Panc1 (cell line): Measurements from ENCODE around the gene PPFIA4. TPM values are rescaled to one million over a fixed set of nuclear protein-coding genes. Genes with fewer than 3 reads are reported as not detected.

Experiments
- ATAC-seq: fragments of 200-7000 bp; cut with Tn5 transposase; 2 replicates; pipeline ENCODE4 v1.9.1; 2020; ENCODE audit warnings: mild to moderate bottlenecking, moderate library complexity
- BruUV-seq: library from RNA; stranded (reverse); fragments of 400-500 nt; replicated peaks from 2 replicates; lab custom pipeline; 2021; lab: Mats Ljungman, UMichigan
- CTCF ChIA-PET: fragments of 300-600 bp; sonication (Branson Sonifier 250); formaldehyde crosslinking; loops from one replicate; lab custom pipeline; 2022; ENCODE audit warnings: antibody characterized with exemption; lab: Charles Lee
- POLR2A ChIA-PET: fragments of 300-600 bp; sonication (Branson Sonifier 250); formaldehyde crosslinking; loops from one replicate; lab custom pipeline; 2022; ENCODE audit warnings: antibody characterized with exemption; lab: Charles Lee
- DNase-seq: peaks from one replicate; pipeline ENCODE4 v3.0.0-alpha.2; 2010; ENCODE audit warnings: low read depth, low spot score
- H3K27ac ChIP-seq: 2 replicates; pipeline ENCODE4 v1.5.1; 2011; ENCODE audit warnings: mild to moderate bottlenecking, low read length, inconsistent platforms
- H3K27me3 ChIP-seq: fragments of 200-500 bp; sonication (Bioruptor generic); 2 replicates; pipeline ENCODE4 v1.6.0; 2014; ENCODE audit warnings: low read length, inconsistent platforms; ENCODE audit not compliant: control insufficient read depth, insufficient read depth
- H3K36me3 ChIP-seq: fragments of 200-500 bp; sonication (Bioruptor generic); 2 replicates; pipeline ENCODE4 v1.5.1; 2014; ENCODE audit warnings: inconsistent platforms, mild to moderate bottlenecking, low read length, moderate library complexity; ENCODE audit not compliant: control insufficient read depth, insufficient read depth
- H3K4me1 ChIP-seq: 2 replicates; pipeline ENCODE4 v1.5.1; 2011; ENCODE audit warnings: inconsistent platforms, mild to moderate bottlenecking, low read length, moderate library complexity; ENCODE audit not compliant: control insufficient read depth, insufficient read depth
- H3K4me3 ChIP-seq, 2 experiments: 2 replicates each; pipeline ENCODE4 v1.5.1; 2011 to 2012; ENCODE audit warnings: low read depth in 2 of 2, low read length in 2 of 2, mild to moderate bottlenecking in 2 of 2, inconsistent platforms in 1 of 2, moderate library complexity in 1 of 2
- H3K9me3 ChIP-seq: fragments of 200-500 bp; sonication (Bioruptor generic); 2 replicates; pipeline ENCODE4 v1.5.1; 2014; ENCODE audit warnings: low read depth, mild to moderate bottlenecking, inconsistent platforms, low read length, moderate library complexity; ENCODE audit not compliant: control insufficient read depth, insufficient read depth
- POLR2AphosphoS5 ChIP-seq: IDR thresholded peaks from 2 replicates; pipeline ENCODE4 v1.6.1; 2012; ENCODE audit warnings: mild to moderate bottlenecking, low read depth, low read length, moderate library complexity
- SIN3A ChIP-seq: IDR thresholded peaks from 2 replicates; pipeline ENCODE4 v1.6.1; 2012; ENCODE audit warnings: low read depth, mild to moderate bottlenecking, low read length, moderate library complexity, borderline replicate concordance; ENCODE audit not compliant: insufficient read depth
- TCF7L2 ChIP-seq: IDR thresholded peaks from 2 replicates; pipeline ENCODE4 v1.6.1; 2011; ENCODE audit warnings: mild to moderate bottlenecking, low read depth, low read length, inconsistent platforms
- in situ Hi-C: cut with HindIII; loops from 2 replicates; pipeline ENCODE4 v1.10.0; 2016; ENCODE audit warnings: low sequenced_read_pairs, low pct_unique_long_range_greater_than_20kb
- intact Hi-C: fragments of 100-400 bp; cut with micrococcal nuclease; formaldehyde crosslinking; loops from one replicate; pipeline ENCODE4 v1.10.0; 2022; ENCODE audit not compliant: unreplicated experiment
- total RNA-seq: library from RNA; stranded (reverse); gene quantifications from one replicate; pipeline ENCODE4 v1.2.1, GENCODE V29; 2021; ENCODE audit not compliant: unreplicated experiment
- TF ChIP-seq, protein P1 (sequence below), 2 experiments: IDR thresholded peaks; 2 replicates each; pipeline ENCODE4 v1.6.1; 2011 to 2012; ENCODE audit warnings: low read depth in 2 of 2, control low read depth in 1 of 2, low read length in 1 of 2, mild to moderate bottlenecking in 1 of 2, moderate library complexity in 1 of 2; ENCODE audit not compliant: insufficient read depth in 1 of 2
- TF ChIP-seq, protein P2 (sequence below): fragments of 450-650 bp; IDR thresholded peaks from 2 replicates; pipeline ENCODE4 v1.5.1; 2017; ENCODE audit warnings: mild to moderate bottlenecking

The PPFIA4 gene
- total RNA-seq, 1 experiment from 2014 or later, result 1.9 TPM

DNA sequence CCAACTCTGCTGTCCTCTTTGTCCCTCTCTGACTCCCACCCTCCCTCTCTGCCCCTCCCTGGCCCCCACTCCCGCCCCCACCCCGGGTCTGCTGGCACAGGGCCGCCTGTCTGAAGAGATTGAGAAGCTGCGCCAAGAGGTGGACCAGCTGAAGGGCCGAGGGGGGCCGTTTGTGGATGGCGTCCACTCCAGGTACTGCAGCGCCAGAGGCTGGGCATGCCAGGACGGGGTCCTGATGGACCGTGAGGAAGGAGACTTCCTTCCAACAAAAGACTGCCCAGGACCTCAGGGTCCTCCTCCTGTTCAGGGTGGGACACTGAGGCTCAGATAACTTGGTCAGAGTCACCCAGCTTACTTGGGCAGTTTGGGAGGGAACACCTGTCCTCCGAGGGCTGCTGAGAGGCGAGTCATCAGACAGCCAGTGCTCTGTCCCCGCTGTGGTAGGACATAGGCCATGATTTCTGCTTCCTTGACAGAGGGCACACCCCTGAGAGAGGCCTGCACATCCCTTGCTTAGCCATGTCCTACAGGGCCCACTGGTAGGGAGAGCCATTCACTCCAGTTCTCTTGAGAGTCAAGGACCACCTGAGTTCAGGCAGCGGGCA is 23.4 kb downstream of the PPFIA4 start:
- no peak for DNase-seq
- ChIA-PET CTCF (interaction anchor here (0.6 kb wide), 1 partner anchor 11 kb away, joined by 3 read pairs; no protein-coding TSS in a partner anchor), POLR2A (no interaction called here)
- Histone ChIP-seq H3K27ac (no peak overlapping the region), H3K4me3 (no peak overlapping the region), H3K4me1 (no peaks in the 10 kb centered on the region), H3K9me3 (no peaks in the 10 kb centered on the region), H3K36me3 (no peaks in the 10 kb centered on the region), H3K27me3 (no peaks in the 10 kb centered on the region)
- no TSS peak for BruUV-seq
- intact Hi-C loops (no loop called here), in situ Hi-C loops (no loop called here)
- TF ChIP-seq POLR2AphosphoS5 (no peak), SIN3A (no peak), TCF7L2 (no peak)
- TF ChIP-seq, protein P1, sequence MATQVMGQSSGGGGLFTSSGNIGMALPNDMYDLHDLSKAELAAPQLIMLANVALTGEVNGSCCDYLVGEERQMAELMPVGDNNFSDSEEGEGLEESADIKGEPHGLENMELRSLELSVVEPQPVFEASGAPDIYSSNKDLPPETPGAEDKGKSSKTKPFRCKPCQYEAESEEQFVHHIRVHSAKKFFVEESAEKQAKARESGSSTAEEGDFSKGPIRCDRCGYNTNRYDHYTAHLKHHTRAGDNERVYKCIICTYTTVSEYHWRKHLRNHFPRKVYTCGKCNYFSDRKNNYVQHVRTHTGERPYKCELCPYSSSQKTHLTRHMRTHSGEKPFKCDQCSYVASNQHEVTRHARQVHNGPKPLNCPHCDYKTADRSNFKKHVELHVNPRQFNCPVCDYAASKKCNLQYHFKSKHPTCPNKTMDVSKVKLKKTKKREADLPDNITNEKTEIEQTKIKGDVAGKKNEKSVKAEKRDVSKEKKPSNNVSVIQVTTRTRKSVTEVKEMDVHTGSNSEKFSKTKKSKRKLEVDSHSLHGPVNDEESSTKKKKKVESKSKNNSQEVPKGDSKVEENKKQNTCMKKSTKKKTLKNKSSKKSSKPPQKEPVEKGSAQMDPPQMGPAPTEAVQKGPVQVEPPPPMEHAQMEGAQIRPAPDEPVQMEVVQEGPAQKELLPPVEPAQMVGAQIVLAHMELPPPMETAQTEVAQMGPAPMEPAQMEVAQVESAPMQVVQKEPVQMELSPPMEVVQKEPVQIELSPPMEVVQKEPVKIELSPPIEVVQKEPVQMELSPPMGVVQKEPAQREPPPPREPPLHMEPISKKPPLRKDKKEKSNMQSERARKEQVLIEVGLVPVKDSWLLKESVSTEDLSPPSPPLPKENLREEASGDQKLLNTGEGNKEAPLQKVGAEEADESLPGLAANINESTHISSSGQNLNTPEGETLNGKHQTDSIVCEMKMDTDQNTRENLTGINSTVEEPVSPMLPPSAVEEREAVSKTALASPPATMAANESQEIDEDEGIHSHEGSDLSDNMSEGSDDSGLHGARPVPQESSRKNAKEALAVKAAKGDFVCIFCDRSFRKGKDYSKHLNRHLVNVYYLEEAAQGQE (IDR thresholded peaks at IDR 0.05; ENCODE audit: insufficient read depth in 1 of 2, low read depth in 2 of 2, low read length in 1 of 2), result no peak
- TF ChIP-seq, protein P2, sequence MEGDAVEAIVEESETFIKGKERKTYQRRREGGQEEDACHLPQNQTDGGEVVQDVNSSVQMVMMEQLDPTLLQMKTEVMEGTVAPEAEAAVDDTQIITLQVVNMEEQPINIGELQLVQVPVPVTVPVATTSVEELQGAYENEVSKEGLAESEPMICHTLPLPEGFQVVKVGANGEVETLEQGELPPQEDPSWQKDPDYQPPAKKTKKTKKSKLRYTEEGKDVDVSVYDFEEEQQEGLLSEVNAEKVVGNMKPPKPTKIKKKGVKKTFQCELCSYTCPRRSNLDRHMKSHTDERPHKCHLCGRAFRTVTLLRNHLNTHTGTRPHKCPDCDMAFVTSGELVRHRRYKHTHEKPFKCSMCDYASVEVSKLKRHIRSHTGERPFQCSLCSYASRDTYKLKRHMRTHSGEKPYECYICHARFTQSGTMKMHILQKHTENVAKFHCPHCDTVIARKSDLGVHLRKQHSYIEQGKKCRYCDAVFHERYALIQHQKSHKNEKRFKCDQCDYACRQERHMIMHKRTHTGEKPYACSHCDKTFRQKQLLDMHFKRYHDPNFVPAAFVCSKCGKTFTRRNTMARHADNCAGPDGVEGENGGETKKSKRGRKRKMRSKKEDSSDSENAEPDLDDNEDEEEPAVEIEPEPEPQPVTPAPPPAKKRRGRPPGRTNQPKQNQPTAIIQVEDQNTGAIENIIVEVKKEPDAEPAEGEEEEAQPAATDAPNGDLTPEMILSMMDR, result no peak
- no peak for ATAC-seq

DNA sequence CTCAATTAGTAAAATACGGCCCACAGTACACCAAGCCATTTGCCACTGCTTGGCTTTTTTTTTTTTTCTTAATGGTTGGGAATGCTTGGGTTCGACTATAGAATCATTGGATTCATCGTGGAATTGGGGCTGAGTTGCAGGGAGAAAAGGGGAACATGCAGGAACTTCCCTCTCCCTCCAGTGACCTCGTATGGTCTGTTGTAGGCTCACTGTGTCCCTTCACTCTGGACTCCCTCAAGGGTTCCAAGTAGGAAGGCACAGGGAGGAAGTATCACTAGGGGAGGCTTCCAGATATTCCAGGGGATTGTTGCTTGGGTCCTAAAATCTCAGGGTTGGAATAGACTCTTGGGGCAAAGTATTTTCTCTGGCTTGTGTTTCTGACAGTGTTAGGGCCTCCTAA is 24.5 kb downstream of the PPFIA4 start:
- H3K4me3 ChIP-seq, result no peak overlapping the region
- no peak overlapping the region for H3K27ac ChIP-seq
- ChIA-PET POLR2A (no interaction called here), CTCF (no interaction called here)
- in situ Hi-C loops, result no loop called here
- TF ChIP-seq, protein P2, result no peak
- no peak for TF ChIP-seq POLR2AphosphoS5
- BruUV-seq, result no TSS peak
- no peaks in the 10 kb centered on the region for H3K9me3 ChIP-seq
- H3K36me3 ChIP-seq, result no peaks in the 10 kb centered on the region
- intact Hi-C loops, result no loop called here
- H3K4me1 ChIP-seq, result no peaks in the 10 kb centered on the region
- no peak for DNase-seq
- no peak for ATAC-seq
- H3K27me3 ChIP-seq, result no peaks in the 10 kb centered on the region
